GM19238 (cell line): ENCODE data around the gene ALLC.

Experiments
- DNase-seq: peaks from one replicate; pipeline ENCODE4 v3.0.0; 2011; ENCODE audit warnings: low spot score; ENCODE audit not compliant: insufficient read length

The ALLC gene

GRCh38 chr2:3747032-3747654 is 89.1 kb downstream of the ALLC start:
- no peak for DNase-seq

- DNase-seq: no peak
Observed at GRCh38 chr2:3747826-3748225, 89.8 kb downstream of the ALLC start.

- no peak for DNase-seq
Observed at GRCh38 chr2:3749201-3749600, 91.2 kb downstream of the ALLC start.

- DNase-seq: no peak
Observed at GRCh38 chr2:3751251-3751650, 93.3 kb downstream of the ALLC start.

GRCh38 chr2:3751806-3752205 is 93.8 kb downstream of the ALLC start:
- no peak for DNase-seq
